HepG2 (cell line): ENCODE results near the gene PTGIS. TPM values are rescaled to one million over a fixed set of nuclear protein-coding genes. Genes with fewer than 3 reads are reported as not detected.

Experiments used
- ATAC-seq: fragments of 200-7000 bp; cut with Tn5 transposase; 3 replicates; pipeline ENCODE4 v1.9.1; 2020; ENCODE audit warnings: mild to moderate bottlenecking, moderate library complexity
- BruUV-seq: library from RNA; stranded (reverse); fragments of 400-500 nt; replicated peaks from 2 replicates; lab custom pipeline; 2021; lab: Mats Ljungman, UMichigan
- CTCF ChIA-PET: fragments of 300-600 bp; formaldehyde crosslinking; extraction: SDS; loops from one replicate; lab custom pipeline; 2021; ENCODE audit warnings: low total read pairs, inconsistent platforms, low intra/inter-chr PET ratio; lab: Yijun Ruan, JAX
- POLR2A ChIA-PET: fragments of 350-600 bp; sonication (Branson Sonifier 250); formaldehyde crosslinking; loops from one replicate; lab custom pipeline; 2020; ENCODE audit warnings: antibody characterized with exemption, inconsistent platforms; lab: Yijun Ruan, JAX
- DNase-seq: peaks from one replicate; pipeline ENCODE4 v3.0.0-alpha.2; 2015; ENCODE audit warnings: low spot score
- FAIRE-seq: peaks from 3 replicates; lab custom pipeline; 2011; peaks lifted over from hg19 to GRCh38; lab: Jason Lieb, UNC
- H2AFZ ChIP-seq: one replicate; pipeline ENCODE4 v1.6.1; 2011; ENCODE audit warnings: low read length, inconsistent platforms
- H3K27ac ChIP-seq: fragments of 300-600 bp; 3 replicates; pipeline ENCODE4 v1.8.0; 2011; ENCODE audit warnings: mixed run types, mild to moderate bottlenecking, mixed read lengths, low read length, inconsistent platforms; ENCODE audit not compliant: insufficient read depth; ENCODE audit errors: extremely low read length
- H3K27me3 ChIP-seq, 2 experiments: fragments of 200-600 bp in 1 of 2; 2 replicates in 1 of 2; 3 replicates in 1 of 2; pipeline versions ENCODE4 v1.6.0 to v1.8.0; 2011; ENCODE audit warnings: low read length in 2 of 2, mild to moderate bottlenecking in 2 of 2, moderate library complexity in 2 of 2, inconsistent platforms in 1 of 2; ENCODE audit not compliant: insufficient read depth in 2 of 2, control insufficient read depth in 1 of 2
- H3K36me3 ChIP-seq, 2 experiments: fragments of 200-600 bp in 1 of 2; replicated peaks in 1 of 2; 2 replicates in 1 of 2; 3 replicates in 1 of 2; pipeline versions ENCODE4 v1.5.1 to v1.8.0; 2011; ENCODE audit warnings: low read length in 2 of 2, inconsistent platforms in 1 of 2; ENCODE audit not compliant: insufficient read depth in 2 of 2, control insufficient read depth in 1 of 2
- H3K4me1 ChIP-seq: 2 replicates; pipeline ENCODE4 v1.5.1; 2012; ENCODE audit warnings: low read length, inconsistent platforms; ENCODE audit not compliant: insufficient read depth
- H3K4me2 ChIP-seq: 2 replicates; pipeline ENCODE4 v1.6.0; 2011; ENCODE audit warnings: low read depth, low read length, inconsistent platforms
- H3K4me3 ChIP-seq, 3 experiments: fragments of 200-600 bp in 1 of 3; sonication (generic), shearing (Covaris generic) in 1 of 3; replicated peaks in 1 of 3; 2 replicates each; pipeline ENCODE4 v1.5.1; 2011 to 2016; ENCODE audit warnings: low read length in 3 of 3, inconsistent platforms in 2 of 3, low read depth in 2 of 3, mild to moderate bottlenecking in 2 of 3, control low read depth in 1 of 3, mixed read lengths in 1 of 3; ENCODE audit not compliant: insufficient read depth in 1 of 3
- H3K79me2 ChIP-seq: one replicate; pipeline ENCODE4 v1.6.1; 2011; ENCODE audit warnings: low read length, inconsistent platforms; ENCODE audit not compliant: insufficient read depth
- H3K9ac ChIP-seq: 2 replicates; pipeline ENCODE4 v1.6.0; 2011; ENCODE audit warnings: mild to moderate bottlenecking, low read depth, low read length, inconsistent platforms; ENCODE audit not compliant: insufficient read depth
- H3K9me3 ChIP-seq: 2 replicates; pipeline ENCODE4 v1.5.1; 2012; ENCODE audit warnings: mild to moderate bottlenecking, low read length
- H4K20me1 ChIP-seq: 2 replicates; pipeline ENCODE4 v1.6.0; 2011; ENCODE audit warnings: inconsistent platforms, mild to moderate bottlenecking, low read length, moderate library complexity; ENCODE audit not compliant: insufficient read depth
- HES4 ChIP-seq: sonication (generic); formaldehyde crosslinking; IDR thresholded peaks from 2 replicates; pipeline ENCODE4 v1.9.0; 2021; ENCODE audit warnings: mild to moderate bottlenecking, missing genetic modification reagents, borderline replicate concordance
- HHEX ChIP-seq: IDR thresholded peaks from 2 replicates; pipeline ENCODE4 v1.6.1; 2016; ENCODE audit warnings: control low read depth
- HOXD1 ChIP-seq: sonication (generic); formaldehyde crosslinking; IDR thresholded peaks from 2 replicates; pipeline ENCODE4 v1.5.0; 2020; ENCODE audit warnings: missing genetic modification reagents
- KDM4B ChIP-seq: sonication (generic); formaldehyde crosslinking; IDR thresholded peaks from 2 replicates; pipeline ENCODE4 v1.4.0; 2020; ENCODE audit warnings: missing genetic modification reagents
- MAZ ChIP-seq, 2 experiments: sonication (generic) in 1 of 2; formaldehyde crosslinking in 1 of 2; IDR thresholded peaks; 2 replicates each; pipeline versions ENCODE4 v1.5.0 to v1.6.1; 2012 to 2020; ENCODE audit warnings: low read depth in 2 of 2, mild to moderate bottlenecking in 2 of 2, borderline replicate concordance in 1 of 2, improper control_type of control experiment in 1 of 2, low read length in 1 of 2, missing genetic modification reagents in 1 of 2, moderate library complexity in 1 of 2
- MYC ChIP-seq: sonication (generic); formaldehyde crosslinking; IDR thresholded peaks from 2 replicates; pipeline ENCODE4 v1.9.0; 2021; ENCODE audit warnings: missing genetic modification reagents, borderline replicate concordance
- TGIF2 ChIP-seq: IDR thresholded peaks from 2 replicates; pipeline ENCODE4 v1.6.1; 2016; ENCODE audit warnings: control low read depth, missing compliant biosample characterization
- ZNF274 ChIP-seq: sonication (generic); formaldehyde crosslinking; IDR thresholded peaks from 2 replicates; pipeline ENCODE4 v1.5.1; 2020; ENCODE audit warnings: mild to moderate bottlenecking, missing genetic modification reagents
- WGBS: methylation state at CpG from one replicate; pipeline ENCODE4 v1.1.6; 2017; ENCODE audit warnings: low lambda C conversion rate; 5-methylcytosine and 5-hydroxymethylcytosine counted together
- in situ Hi-C: cut with HindIII; loops from 2 replicates; pipeline ENCODE4 v1.10.0; 2017; ENCODE audit warnings: low pct_unique_long_range_greater_than_20kb; ENCODE audit not compliant: extremely low pct_ligation_motif_present
- intact Hi-C: fragments of 100-400 bp; cut with micrococcal nuclease; formaldehyde crosslinking; loops from one replicate; pipeline ENCODE4 v1.10.0; 2022; ENCODE audit not compliant: unreplicated experiment
- polyA plus RNA-seq, 8 experiments: library from polyadenylated mRNA; depleted of rRNA in 3 of 8; stranded (reverse) in 7 of 8; unstranded in 1 of 8; fragments of >200 nt; fragmentation: Illumina TruSeq in 4 of 8; extraction: Trizol in 4 of 8; gene quantifications; 2 replicates each; pipeline versions ENCODE4 v1.2.1 to v1.2.3, GENCODE V29; 2011 to 2016; ENCODE audit warnings: low read depth in 4 of 8, missing spikeins in 1 of 8, mixed read lengths in 1 of 8; ENCODE audit not compliant: insufficient read depth in 1 of 8
- total RNA-seq, 5 experiments: library from RNA; depleted of rRNA; stranded (reverse); fragments of >200 nt; fragmentation: Illumina TruSeq; extraction: Trizol; gene quantifications; 2 replicates each; pipeline ENCODE4 v1.2.3, GENCODE V29; 2016; ENCODE audit warnings: low read depth in 1 of 5
- TF ChIP-seq, protein P1 (sequence below): sonication (generic); formaldehyde crosslinking; IDR thresholded peaks from 2 replicates; pipeline ENCODE4 v1.8.0; 2022; ENCODE audit warnings: mild to moderate bottlenecking, missing genetic modification reagents, borderline replicate concordance
- TF ChIP-seq, protein P2 (sequence below): sonication (generic); formaldehyde crosslinking; IDR thresholded peaks from 2 replicates; pipeline ENCODE4 v1.4.0; 2020; ENCODE audit warnings: missing genetic modification reagents, borderline replicate concordance
- TF ChIP-seq, protein P3 (sequence below): sonication (generic); formaldehyde crosslinking; IDR thresholded peaks from 2 replicates; pipeline ENCODE4 v1.5.0; 2020; ENCODE audit warnings: mild to moderate bottlenecking, missing genetic modification reagents
- TF ChIP-seq, protein P4 (sequence below): sonication (generic); formaldehyde crosslinking; IDR thresholded peaks from 2 replicates; pipeline ENCODE4 v1.5.0; 2020; ENCODE audit warnings: mild to moderate bottlenecking, missing genetic modification reagents, borderline replicate concordance

The PTGIS gene
- total and polyA plus RNA-seq, 2 of the 13 experiments (the other 11 are each of a cell fraction or from before 2014, with no cell fraction given): not detected

DNA sequence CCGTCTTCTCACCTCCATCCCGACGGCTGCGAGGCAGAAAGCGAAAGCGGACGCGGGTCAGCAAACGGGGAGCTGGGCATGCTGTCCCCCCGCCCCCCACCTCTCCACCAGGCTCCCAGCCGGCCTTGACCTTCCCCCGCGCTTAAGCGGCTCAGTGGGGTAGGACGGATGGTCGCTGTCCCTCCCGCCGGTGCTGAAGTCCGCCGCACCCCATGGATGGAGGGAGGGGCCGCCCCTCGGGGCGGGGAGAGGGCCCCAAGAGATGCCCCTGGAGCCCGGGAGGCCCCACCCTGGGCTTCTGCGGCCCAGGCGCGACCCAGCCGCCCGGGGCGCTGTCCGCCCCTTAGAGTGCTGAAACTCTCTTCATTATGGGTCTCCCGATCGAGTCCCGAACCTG lies 85.3 kb downstream of the PTGIS start, which contains the start of gene KCNB1:
Gene KCNB1 (minus strand): TSS at position 48 of the 397 bp plus-strand sequence. CDS start 188 bp downstream, outside the sequence.
- Histone ChIP-seq H3K9ac (no peak within 1 kb of the TSS), H3K79me2 (no peaks in the 10 kb centered on the region), H3K4me3 (no peak within 1 kb of the TSS), H3K9me3 (no peaks in the 10 kb centered on the region), H4K20me1 (peaks cover 30% of the 10 kb centered on the region; the same call in 1 of the 2 replicates), H3K4me1 (peaks cover 35% of the 10 kb centered on the region), H3K27ac (no peak within 1 kb of the TSS), H3K4me2 (no peak within 1 kb of the TSS), H2AFZ (no peak within 1 kb of the TSS), H3K36me3 (no peaks in the 10 kb centered on the region), H3K27me3 (peaks cover 4 to 36% of the 10 kb centered on the region in 2 experiments; a peak in 3 of 5 replicates)
- ChIA-PET CTCF (interaction anchor here (1.4 to 9.6 kb wide), 2 partner anchors 26 to 149 kb away, joined by 4 to 159 read pairs; no protein-coding TSS in a partner anchor), POLR2A (no interaction called here)
- ATAC-seq (peak; percentile 62), DNase-seq (peak; percentile 59), FAIRE-seq (no peak)
- no TSS peak for BruUV-seq
- intact Hi-C loops: loop anchor here (5.0 kb wide), 1 partner anchor 40 kb away; no protein-coding TSS in a partner anchor
- in situ Hi-C loops: loop anchor here (5.0 kb wide), 2 partner anchors 95 to 150 kb away; no protein-coding TSS in a partner anchor
- 12% methylated on average over 31 of the region's 34 CpGs for WGBS
- TF ChIP-seq ZNF274 (CRISPR knock-in tag) (peak; percentile 94), HOXD1 (CRISPR knock-in tag) (no peak; the same call in 1 of the 2 replicates), TGIF2 (CRISPR knock-in tag) (0 out of 2 replicates have a peak, but pooled peaks have one; percentile 41), KDM4B (CRISPR knock-in tag) (peak; percentile 89; the same call in 1 of the 2 replicates), MAZ (IDR thresholded peaks at IDR 0.05; ENCODE audit: borderline replicate concordance, low read depth, low read length) (peak; percentile 63), MAZ (CRISPR knock-in tag; IDR thresholded peaks at IDR 0.05; ENCODE audit: low read depth) (peak; percentile 85), HHEX (CRISPR knock-in tag) (no peak), MYC (peak; percentile 61; the same call in 1 of the 2 replicates), HES4 (peak; percentile 93)
- TF ChIP-seq, protein P1, sequence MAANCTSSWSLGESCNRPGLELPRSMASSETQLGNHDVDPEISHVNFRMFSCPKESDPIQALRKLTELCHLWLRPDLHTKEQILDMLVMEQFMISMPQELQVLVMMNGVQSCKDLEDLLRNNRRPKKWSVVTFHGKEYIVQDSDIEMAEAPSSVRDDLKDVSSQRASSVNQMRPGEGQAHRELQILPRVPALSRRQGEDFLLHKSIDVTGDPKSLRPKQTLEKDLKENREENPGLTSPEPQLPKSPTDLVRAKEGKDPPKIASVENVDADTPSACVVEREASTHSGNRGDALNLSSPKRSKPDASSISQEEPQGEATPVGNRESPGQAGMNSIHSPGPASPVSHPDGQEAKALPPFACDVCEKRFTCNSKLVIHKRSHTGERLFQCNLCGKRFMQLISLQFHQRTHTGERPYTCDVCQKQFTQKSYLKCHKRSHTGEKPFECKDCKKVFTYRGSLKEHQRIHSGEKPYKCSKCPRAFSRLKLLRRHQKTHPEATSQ: peak; percentile 70; the same call in 1 of the 2 replicates
- TF ChIP-seq, protein P2, sequence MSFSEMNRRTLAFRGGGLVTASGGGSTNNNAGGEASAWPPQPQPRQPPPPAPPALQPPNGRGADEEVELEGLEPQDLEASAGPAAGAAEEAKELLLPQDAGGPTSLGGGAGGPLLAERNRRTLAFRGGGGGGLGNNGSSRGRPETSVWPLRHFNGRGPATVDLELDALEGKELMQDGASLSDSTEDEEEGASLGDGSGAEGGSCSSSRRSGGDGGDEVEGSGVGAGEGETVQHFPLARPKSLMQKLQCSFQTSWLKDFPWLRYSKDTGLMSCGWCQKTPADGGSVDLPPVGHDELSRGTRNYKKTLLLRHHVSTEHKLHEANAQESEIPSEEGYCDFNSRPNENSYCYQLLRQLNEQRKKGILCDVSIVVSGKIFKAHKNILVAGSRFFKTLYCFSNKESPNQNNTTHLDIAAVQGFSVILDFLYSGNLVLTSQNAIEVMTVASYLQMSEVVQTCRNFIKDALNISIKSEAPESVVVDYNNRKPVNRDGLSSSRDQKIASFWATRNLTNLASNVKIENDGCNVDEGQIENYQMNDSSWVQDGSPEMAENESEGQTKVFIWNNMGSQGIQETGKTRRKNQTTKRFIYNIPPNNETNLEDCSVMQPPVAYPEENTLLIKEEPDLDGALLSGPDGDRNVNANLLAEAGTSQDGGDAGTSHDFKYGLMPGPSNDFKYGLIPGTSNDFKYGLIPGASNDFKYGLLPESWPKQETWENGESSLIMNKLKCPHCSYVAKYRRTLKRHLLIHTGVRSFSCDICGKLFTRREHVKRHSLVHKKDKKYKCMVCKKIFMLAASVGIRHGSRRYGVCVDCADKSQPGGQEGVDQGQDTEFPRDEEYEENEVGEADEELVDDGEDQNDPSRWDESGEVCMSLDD (CRISPR knock-in tag): peak; percentile 91
- TF ChIP-seq, protein P3, sequence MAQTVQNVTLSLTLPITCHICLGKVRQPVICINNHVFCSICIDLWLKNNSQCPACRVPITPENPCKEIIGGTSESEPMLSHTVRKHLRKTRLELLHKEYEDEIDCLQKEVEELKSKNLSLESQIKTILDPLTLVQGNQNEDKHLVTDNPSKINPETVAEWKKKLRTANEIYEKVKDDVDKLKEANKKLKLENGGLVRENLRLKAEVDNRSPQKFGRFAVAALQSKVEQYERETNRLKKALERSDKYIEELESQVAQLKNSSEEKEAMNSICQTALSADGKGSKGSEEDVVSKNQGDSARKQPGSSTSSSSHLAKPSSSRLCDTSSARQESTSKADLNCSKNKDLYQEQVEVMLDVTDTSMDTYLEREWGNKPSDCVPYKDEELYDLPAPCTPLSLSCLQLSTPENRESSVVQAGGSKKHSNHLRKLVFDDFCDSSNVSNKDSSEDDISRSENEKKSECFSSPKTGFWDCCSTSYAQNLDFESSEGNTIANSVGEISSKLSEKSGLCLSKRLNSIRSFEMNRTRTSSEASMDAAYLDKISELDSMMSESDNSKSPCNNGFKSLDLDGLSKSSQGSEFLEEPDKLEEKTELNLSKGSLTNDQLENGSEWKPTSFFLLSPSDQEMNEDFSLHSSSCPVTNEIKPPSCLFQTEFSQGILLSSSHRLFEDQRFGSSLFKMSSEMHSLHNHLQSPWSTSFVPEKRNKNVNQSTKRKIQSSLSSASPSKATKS (CRISPR knock-in tag): no peak
- TF ChIP-seq, protein P4, sequence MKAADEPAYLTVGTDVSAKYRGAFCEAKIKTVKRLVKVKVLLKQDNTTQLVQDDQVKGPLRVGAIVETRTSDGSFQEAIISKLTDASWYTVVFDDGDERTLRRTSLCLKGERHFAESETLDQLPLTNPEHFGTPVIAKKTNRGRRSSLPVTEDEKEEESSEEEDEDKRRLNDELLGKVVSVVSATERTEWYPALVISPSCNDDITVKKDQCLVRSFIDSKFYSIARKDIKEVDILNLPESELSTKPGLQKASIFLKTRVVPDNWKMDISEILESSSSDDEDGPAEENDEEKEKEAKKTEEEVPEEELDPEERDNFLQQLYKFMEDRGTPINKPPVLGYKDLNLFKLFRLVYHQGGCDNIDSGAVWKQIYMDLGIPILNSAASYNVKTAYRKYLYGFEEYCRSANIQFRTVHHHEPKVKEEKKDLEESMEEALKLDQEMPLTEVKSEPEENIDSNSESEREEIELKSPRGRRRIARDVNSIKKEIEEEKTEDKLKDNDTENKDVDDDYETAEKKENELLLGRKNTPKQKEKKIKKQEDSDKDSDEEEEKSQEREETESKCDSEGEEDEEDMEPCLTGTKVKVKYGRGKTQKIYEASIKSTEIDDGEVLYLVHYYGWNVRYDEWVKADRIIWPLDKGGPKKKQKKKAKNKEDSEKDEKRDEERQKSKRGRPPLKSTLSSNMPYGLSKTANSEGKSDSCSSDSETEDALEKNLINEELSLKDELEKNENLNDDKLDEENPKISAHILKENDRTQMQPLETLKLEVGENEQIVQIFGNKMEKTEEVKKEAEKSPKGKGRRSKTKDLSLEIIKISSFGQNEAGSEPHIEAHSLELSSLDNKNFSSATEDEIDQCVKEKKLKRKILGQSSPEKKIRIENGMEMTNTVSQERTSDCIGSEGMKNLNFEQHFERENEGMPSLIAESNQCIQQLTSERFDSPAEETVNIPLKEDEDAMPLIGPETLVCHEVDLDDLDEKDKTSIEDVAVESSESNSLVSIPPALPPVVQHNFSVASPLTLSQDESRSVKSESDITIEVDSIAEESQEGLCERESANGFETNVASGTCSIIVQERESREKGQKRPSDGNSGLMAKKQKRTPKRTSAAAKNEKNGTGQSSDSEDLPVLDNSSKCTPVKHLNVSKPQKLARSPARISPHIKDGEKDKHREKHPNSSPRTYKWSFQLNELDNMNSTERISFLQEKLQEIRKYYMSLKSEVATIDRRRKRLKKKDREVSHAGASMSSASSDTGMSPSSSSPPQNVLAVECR (CRISPR knock-in tag): peak; percentile 72
